ENCODE measurements around the gene DBR1.

The DBR1 gene, protein sequence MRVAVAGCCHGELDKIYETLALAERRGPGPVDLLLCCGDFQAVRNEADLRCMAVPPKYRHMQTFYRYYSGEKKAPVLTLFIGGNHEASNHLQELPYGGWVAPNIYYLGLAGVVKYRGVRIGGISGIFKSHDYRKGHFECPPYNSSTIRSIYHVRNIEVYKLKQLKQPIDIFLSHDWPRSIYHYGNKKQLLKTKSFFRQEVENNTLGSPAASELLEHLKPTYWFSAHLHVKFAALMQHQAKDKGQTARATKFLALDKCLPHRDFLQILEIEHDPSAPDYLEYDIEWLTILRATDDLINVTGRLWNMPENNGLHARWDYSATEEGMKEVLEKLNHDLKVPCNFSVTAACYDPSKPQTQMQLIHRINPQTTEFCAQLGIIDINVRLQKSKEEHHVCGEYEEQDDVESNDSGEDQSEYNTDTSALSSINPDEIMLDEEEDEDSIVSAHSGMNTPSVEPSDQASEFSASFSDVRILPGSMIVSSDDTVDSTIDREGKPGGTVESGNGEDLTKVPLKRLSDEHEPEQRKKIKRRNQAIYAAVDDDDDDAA

DNA sequence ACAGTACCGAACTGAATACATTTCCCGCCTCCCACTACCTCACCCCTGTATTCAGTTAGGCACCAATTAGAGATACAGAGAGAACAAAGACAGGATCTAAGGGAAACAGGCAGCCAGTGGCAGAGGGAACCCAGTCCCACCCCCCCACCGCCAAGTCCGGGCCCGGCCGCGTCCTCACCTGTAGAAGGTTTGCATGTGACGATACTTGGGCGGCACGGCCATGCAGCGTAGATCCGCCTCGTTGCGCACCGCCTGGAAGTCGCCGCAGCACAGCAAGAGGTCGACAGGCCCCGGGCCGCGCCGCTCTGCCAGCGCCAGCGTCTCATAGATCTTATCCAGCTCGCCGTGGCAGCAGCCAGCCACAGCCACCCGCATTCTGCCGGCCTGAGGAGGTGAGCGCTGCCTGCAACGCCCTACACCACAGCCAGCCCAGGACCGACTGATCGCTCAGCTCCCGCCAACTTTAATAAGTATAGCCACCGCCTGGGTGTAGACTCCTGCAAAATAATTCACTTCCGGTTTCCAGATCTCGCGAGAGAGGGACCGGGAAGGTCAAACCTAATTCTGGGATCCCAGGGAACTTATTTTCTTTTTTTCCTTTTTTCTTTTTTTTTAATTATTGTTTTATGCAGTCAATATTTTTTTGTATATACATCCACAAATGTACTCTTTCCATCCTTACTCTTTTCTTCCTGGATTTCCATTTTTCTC lies at the start of gene DBR1:
TSS of gene DBR1 (minus strand) at position 501 of the 711 bp plus-strand sequence. CDS start at position 375, 126 bp downstream.
- peak; percentile 77 for DNase-seq

DNA sequence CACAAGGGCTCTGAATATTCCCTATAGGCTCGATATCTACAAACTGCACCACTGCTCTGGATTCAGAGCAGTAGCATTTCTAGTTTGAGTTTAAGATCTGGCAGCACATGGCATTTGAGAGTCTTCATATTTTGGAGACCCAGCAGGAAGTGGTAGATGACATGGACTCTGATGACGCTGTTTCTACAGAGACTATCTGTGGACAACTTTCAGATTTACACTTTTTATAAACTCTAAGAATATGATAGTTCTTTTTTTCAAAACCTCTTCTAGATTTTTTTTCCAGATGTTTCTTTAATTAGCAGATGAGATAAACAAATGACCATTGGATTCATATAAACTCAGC lies 48.2 kb upstream of the DBR1 start:
- no peak for DNase-seq

- no peak for DNase-seq
Observed at GRCh38 chr3:138222131-138222941, 47.6 kb upstream of the DBR1 start.

- no peak for DNase-seq
Observed at GRCh38 chr3:138220788-138221187, 46.1 kb upstream of the DBR1 start.

- no peak for DNase-seq
Observed at GRCh38 chr3:138220242-138220641, 45.5 kb upstream of the DBR1 start.

- no peak for DNase-seq
Observed at GRCh38 chr3:138219255-138219654, 44.5 kb upstream of the DBR1 start.

GRCh38 chr3:138213398-138214085 lies 38.8 kb upstream of the DBR1 start:
- no peak for DNase-seq

- DNase-seq, result no peak
Observed at GRCh38 chr3:138210528-138210927, 35.8 kb upstream of the DBR1 start.

- DNase-seq, result no peak
Observed at GRCh38 chr3:138206196-138206595, 31.5 kb upstream of the DBR1 start.

- DNase-seq, result no peak
Observed at GRCh38 chr3:138205527-138205926, 30.8 kb upstream of the DBR1 start.

- no peak for DNase-seq
Observed at GRCh38 chr3:138203938-138204337, 29.2 kb upstream of the DBR1 start.

DNA sequence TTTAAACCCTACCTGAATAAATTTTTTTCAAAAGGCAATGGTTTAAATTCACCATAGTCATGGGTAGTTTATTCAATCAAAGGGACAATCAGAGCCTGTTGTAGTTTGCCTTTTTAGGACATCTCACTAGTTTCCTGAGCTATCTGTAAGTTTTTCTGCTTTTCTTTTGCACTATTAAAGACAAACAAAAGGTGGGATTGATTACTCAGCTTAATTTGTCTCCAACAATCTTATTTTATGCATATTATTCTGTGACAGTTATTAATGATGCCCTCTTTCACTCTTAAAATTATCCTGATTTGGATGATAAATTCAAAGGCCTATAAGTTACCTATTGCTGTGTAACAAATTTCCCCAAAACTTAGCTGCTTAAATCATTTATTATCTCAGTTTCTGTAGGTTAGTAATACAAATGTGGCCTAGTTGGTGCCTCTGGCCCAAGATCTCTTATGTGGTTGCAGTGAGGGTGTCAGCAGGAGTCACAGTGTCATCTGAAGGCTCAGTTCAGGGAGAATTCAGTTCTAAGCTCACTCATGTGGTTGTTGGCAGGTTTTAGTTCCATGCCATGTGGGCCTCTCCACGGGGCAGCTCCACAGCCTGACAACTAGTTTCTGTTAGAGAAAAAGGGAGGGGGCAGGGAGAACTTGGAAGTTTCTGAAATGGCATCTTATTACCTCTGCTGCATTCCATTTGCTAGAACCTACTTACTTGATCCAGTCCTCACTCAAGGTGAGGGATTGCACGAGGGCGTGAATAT lies 28.4 kb upstream of the DBR1 start:
- DNase-seq, result no peak

DNA sequence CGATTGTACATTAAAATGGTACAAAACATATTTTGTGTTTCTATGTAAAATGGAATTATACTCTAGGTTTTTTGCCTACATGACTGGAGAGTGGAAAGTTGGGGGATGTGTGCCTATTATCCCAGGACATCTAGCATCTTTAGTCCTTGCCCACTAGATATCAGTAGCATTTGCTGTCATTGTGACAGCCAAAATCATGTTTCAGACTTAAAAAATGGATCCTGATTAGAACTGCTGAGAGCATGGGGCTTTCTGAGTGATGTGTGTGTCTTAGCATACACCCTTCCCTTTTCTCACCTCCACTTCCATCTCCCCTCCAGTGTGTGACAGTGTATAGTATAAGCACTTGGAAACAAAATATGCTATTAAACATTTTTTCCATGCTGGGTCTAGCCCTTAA lies 25.7 kb upstream of the DBR1 start:
- no peak for DNase-seq

- no peak for DNase-seq
Observed at GRCh38 chr3:138199851-138200250, 25.1 kb upstream of the DBR1 start.

GRCh38 chr3:138197524-138197923 lies 22.8 kb upstream of the DBR1 start:
- DNase-seq, result no peak

DNA sequence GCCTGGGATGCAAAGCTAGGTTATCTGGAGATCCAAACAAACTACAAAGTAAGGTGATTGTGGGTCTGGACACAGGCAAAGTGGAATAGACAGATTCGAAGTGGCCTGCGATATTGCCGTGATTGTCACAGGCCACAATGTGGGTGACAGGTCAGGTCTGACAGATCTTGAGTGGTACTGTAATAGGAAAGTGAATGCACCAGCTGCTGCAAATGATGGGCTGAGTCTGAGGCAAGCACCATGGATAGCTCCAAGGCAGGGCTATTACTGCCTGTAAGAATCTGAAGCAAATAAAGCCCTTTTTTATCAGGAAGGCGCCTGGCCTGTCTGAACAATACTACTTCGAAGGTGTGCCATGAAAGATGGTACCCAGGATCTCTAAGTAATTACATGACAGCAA lies 22.3 kb upstream of the DBR1 start:
- DNase-seq, result no peak

DNA sequence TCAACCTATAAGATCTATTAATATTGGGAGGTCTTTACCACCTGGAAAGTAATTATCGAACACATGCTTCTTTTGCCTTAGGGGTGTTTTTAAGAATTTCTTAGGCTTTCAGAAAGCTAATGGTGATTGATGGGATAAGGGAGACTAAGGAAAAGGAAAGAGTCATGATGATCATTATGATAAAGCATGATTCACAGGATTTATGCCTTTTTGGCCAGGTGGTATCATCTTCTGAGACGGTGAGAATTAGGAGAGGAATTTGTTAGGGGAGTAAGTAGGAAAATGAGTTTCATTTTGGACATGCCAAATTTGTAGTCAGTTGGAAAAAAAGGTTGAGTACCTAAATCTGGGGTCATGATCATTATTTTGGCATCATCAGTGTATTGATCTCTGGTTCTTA lies 21.3 kb upstream of the DBR1 start:
- DNase-seq, result no peak

DNA sequence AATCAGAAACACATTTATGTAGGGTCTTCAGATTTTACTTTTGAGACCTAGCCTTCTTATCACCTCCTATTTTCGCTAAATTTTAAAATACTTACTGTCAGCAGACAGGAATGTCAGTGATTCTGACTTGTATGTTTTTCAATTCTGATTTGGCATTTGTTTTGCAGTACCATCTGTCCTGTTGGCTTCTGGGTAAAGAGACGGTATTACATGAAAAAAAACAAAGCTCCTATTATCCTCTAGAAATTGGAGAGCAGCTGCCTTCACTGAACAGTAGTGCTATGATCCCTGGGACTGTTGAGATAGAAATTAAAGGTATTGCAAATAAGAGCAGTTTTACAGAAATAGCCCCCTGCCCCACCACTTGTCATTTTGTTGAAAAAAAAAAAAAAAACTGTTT lies 20.8 kb upstream of the DBR1 start:
- DNase-seq, result no peak

- DNase-seq, result no peak
Observed at GRCh38 chr3:138188013-138188730, 13.5 kb upstream of the DBR1 start.

- DNase-seq, result no peak
Observed at GRCh38 chr3:138187296-138188012, 12.7 kb upstream of the DBR1 start, which contains the start of gene ARMC8. TSS of gene ARMC8 (plus strand) at chr3:138187301. CDS start at chr3:138187555, 254 bp downstream.

Data from activated T-cell treated with anti-CD3 and anti-CD28 coated beads, Interleukin-2, amount 50 U/mL, for 1 hour (primary cell).